Measurements from ENCODE around the gene LRTM1. TPM values are rescaled to one million over a fixed set of nuclear protein-coding genes. Genes with fewer than 3 reads are reported as not detected.

Gene LRTM1
- total RNA-seq, 5 donors from 2014 or later (not counting 1 experiment from before 2014, with no cell fraction given) = not detected

- peaks cover 0 to 12% (median 6%) of the 10 kb centered on the region in 3 donors for H3K9me3 Mint-ChIP-seq
These were observed 36.3 kb downstream of the LRTM1 start for GRCh38 chr3:54891540-54891897.

DNA sequence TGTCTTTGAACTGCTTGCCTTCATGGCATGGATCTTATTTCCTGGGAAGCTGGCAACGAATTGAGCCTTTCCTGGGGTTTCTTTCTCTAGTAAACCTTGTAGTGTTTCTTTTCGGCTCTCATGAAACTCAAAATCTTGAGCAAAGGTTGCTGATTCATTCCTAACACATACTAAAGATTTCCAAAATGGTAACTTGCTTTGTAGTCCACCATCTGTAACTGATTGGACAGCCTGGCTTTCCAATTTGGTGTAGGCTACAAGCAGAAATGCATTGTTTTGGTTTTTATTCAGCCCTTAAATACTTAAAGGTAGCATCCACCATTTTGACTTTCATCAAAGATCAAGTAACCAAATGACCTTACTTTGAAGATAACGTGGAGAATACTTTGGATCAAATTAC is 38.1 kb downstream of the LRTM1 start:
- POLR2A ChIA-PET = interaction anchor here in 1 of 2 donors (0.5 kb wide), 1 partner anchor 237 kb away, joined by 5 read pairs; no protein-coding TSS in a partner anchor
- ATAC-seq (replicated peaks in 1 of 4) (no peak), DNase-seq (no peak)
- Mint-ChIP-seq H3K27ac (no peak overlapping the region), H3K4me3 (no peak overlapping the region), H3K36me3 (no peaks in the 10 kb centered on the region), H3K4me1 (no peaks in the 10 kb centered on the region), H3K27me3 (no peaks in the 10 kb centered on the region), H3K9me3 (peaks cover 0 to 6% (median 6%) of the 10 kb centered on the region in 3 donors)
- Histone ChIP-seq H3K9me3 (no peaks in the 10 kb centered on the region), H3K27ac (ENCODE audit: low read length) (no peak overlapping the region), H3K27me3 (replicated peaks in 1 of 2; ENCODE audit: control insufficient read depth in 2 of 2, extremely low read depth in 1 of 2, insufficient read depth in 2 of 2, low read length in 1 of 2) (no peaks in the 10 kb centered on the region), H3K4me3 (ENCODE audit: control insufficient read depth in 1 of 2, extremely low read depth in 1 of 2, low read length in 1 of 2) (no peak overlapping the region), H3K36me3 (ENCODE audit: control insufficient read depth in 2 of 2, extremely low read depth in 1 of 2, insufficient read depth in 1 of 2, low read length in 1 of 2) (no peaks in the 10 kb centered on the region), H3K4me1 (ENCODE audit: control insufficient read depth in 1 of 2, extremely low read depth in 1 of 2, insufficient read depth in 2 of 2, low read length in 2 of 2) (no peaks in the 10 kb centered on the region)
- WGBS (ENCODE audit: insufficient coverage) = 83% methylated on average over 1 of the region's 3 CpGs
- CTCF ChIA-PET = no interaction called here

More at GRCh38 chr3:54891540-54891897, 36.3 kb downstream of the LRTM1 start:
- DNase-seq = no peak
- ChIA-PET POLR2A (no interaction called here), CTCF (no interaction called here)
- H3K27ac Mint-ChIP-seq = no peak overlapping the region
- Histone ChIP-seq H3K4me1 (ENCODE audit: control insufficient read depth in 1 of 2, extremely low read depth in 1 of 2, insufficient read depth in 2 of 2, low read length in 2 of 2) (no peaks in the 10 kb centered on the region), H3K9me3 (no peaks in the 10 kb centered on the region), H3K4me3 (ENCODE audit: control insufficient read depth in 1 of 2, extremely low read depth in 1 of 2, low read length in 1 of 2) (no peak overlapping the region), H3K36me3 (ENCODE audit: control insufficient read depth in 2 of 2, extremely low read depth in 1 of 2, insufficient read depth in 1 of 2, low read length in 1 of 2) (no peaks in the 10 kb centered on the region), H3K27ac (ENCODE audit: low read length) (no peak overlapping the region), H3K27me3 (replicated peaks in 1 of 2; ENCODE audit: control insufficient read depth in 2 of 2, extremely low read depth in 1 of 2, insufficient read depth in 2 of 2, low read length in 1 of 2) (no peaks in the 10 kb centered on the region)
- 53% methylated on average over 3 of the region's 5 CpGs for WGBS (ENCODE audit: insufficient coverage)
- H3K36me3 Mint-ChIP-seq = no peaks in the 10 kb centered on the region
- no peak for ATAC-seq (replicated peaks in 1 of 4)
- no peak overlapping the region for H3K4me3 Mint-ChIP-seq
- H3K27me3 Mint-ChIP-seq = no peaks in the 10 kb centered on the region
- no peaks in the 10 kb centered on the region for H3K4me1 Mint-ChIP-seq

DNA sequence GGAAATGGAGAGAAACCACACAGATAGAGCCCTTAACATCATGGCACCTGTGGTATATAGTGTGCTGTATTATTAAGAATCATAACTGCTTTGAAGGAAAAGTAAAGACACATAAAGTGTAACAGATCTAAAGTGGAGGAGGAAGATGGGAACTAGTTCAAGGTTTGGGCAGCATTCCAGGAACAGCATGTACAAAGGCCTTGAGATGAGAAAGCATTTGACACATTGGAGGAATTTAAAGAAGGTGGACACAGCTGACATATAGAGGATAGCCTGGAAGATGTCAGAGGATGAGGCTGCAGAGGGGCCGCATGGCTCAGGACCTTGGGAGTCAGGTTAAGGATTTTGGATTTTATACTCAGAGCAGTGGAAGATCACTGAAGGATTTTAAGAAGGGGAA is 39.0 kb downstream of the LRTM1 start:
- WGBS (ENCODE audit: insufficient coverage) = 100% methylated on average over 1 of the region's 1 CpG
- no peaks in the 10 kb centered on the region for H3K4me1 ChIP-seq (ENCODE audit: control insufficient read depth in 1 of 2, extremely low read depth in 1 of 2, insufficient read depth in 2 of 2, low read length in 2 of 2)
- Mint-ChIP-seq H3K4me3 (no peak overlapping the region), H3K27me3 (no peaks in the 10 kb centered on the region), H3K36me3 (no peaks in the 10 kb centered on the region), H3K9me3 (peaks cover 0 to 6% (median 6%) of the 10 kb centered on the region in 3 donors), H3K27ac (no peak overlapping the region), H3K4me1 (no peaks in the 10 kb centered on the region)
- DNase-seq = no peak
- H3K27ac ChIP-seq (ENCODE audit: low read length) = no peak overlapping the region
- ChIA-PET CTCF (interaction anchor here in 1 of 2 donors (0.6 kb wide), 1 partner anchor 11 kb away, joined by 5 read pairs; no protein-coding TSS in a partner anchor), POLR2A (no interaction called here)
- H3K27me3 ChIP-seq (replicated peaks in 1 of 2; ENCODE audit: control insufficient read depth in 2 of 2, extremely low read depth in 1 of 2, insufficient read depth in 2 of 2, low read length in 1 of 2) = no peaks in the 10 kb centered on the region
- no peak for ATAC-seq (replicated peaks in 1 of 4)
- H3K4me3 ChIP-seq (ENCODE audit: control insufficient read depth in 1 of 2, extremely low read depth in 1 of 2, low read length in 1 of 2) = no peak overlapping the region
- no peaks in the 10 kb centered on the region for H3K36me3 ChIP-seq (ENCODE audit: control insufficient read depth in 2 of 2, extremely low read depth in 1 of 2, insufficient read depth in 1 of 2, low read length in 1 of 2)
- H3K9me3 ChIP-seq = no peaks in the 10 kb centered on the region

DNA sequence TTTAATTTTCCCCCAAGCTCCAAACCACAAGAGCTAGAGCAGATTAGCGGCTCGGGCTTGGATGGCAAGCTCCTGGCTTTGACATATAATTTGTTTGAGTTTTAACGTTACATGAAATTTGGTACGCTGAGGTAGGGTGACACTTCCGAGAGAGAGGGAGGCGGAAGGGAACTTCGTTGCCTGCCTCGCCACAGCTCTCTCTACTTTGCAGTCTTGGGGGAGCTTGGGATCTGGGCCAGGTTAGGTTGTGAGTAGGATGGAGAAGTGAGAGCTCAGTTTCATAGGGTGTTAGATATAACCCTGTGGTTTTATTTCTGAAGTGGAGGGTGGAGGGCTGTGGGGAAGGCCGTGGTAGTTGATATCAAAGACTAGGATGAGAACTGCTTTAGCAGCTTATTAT is 39.7 kb downstream of the LRTM1 start:
- Mint-ChIP-seq H3K27ac (no peak overlapping the region), H3K27me3 (no peaks in the 10 kb centered on the region), H3K4me3 (no peak overlapping the region), H3K4me1 (no peaks in the 10 kb centered on the region), H3K36me3 (no peaks in the 10 kb centered on the region), H3K9me3 (peaks cover 0 to 9% (median 6%) of the 10 kb centered on the region in 3 donors)
- 95% methylated on average over 6 of the region's 9 CpGs for WGBS (ENCODE audit: insufficient coverage)
- ChIA-PET CTCF (interaction anchor here in 1 of 2 donors (0.6 kb wide), 1 partner anchor 11 kb away, joined by 5 read pairs; no protein-coding TSS in a partner anchor), POLR2A (no interaction called here)
- no peak overlapping the region for H3K27ac ChIP-seq (ENCODE audit: low read length)
- no peaks in the 10 kb centered on the region for H3K4me1 ChIP-seq (ENCODE audit: control insufficient read depth in 1 of 2, extremely low read depth in 1 of 2, insufficient read depth in 2 of 2, low read length in 2 of 2)
- H3K9me3 ChIP-seq = no peaks in the 10 kb centered on the region
- H3K36me3 ChIP-seq (ENCODE audit: control insufficient read depth in 2 of 2, extremely low read depth in 1 of 2, insufficient read depth in 1 of 2, low read length in 1 of 2) = no peaks in the 10 kb centered on the region
- ATAC-seq (replicated peaks in 1 of 4) (no peak), DNase-seq (no peak)
- H3K27me3 ChIP-seq (replicated peaks in 1 of 2; ENCODE audit: control insufficient read depth in 2 of 2, extremely low read depth in 1 of 2, insufficient read depth in 2 of 2, low read length in 1 of 2) = no peaks in the 10 kb centered on the region
- H3K4me3 ChIP-seq (ENCODE audit: control insufficient read depth in 1 of 2, extremely low read depth in 1 of 2, low read length in 1 of 2) = no peak overlapping the region

- no peaks in the 10 kb centered on the region for H3K9me3 ChIP-seq
- H3K27ac ChIP-seq (ENCODE audit: low read length) = no peak overlapping the region
- no peaks in the 10 kb centered on the region for H3K4me1 ChIP-seq (ENCODE audit: control insufficient read depth in 1 of 2, extremely low read depth in 1 of 2, insufficient read depth in 2 of 2, low read length in 2 of 2)
- no peaks in the 10 kb centered on the region for H3K27me3 Mint-ChIP-seq
- DNase-seq (no peak), ATAC-seq (replicated peaks in 1 of 4) (no peak)
- H3K27ac Mint-ChIP-seq = no peak overlapping the region
- H3K36me3 ChIP-seq (ENCODE audit: control insufficient read depth in 2 of 2, extremely low read depth in 1 of 2, insufficient read depth in 1 of 2, low read length in 1 of 2) = no peaks in the 10 kb centered on the region
- no CpG with 5 or more reads among the region's 3 CpGs for WGBS (ENCODE audit: insufficient coverage)
- no peaks in the 10 kb centered on the region for H3K27me3 ChIP-seq (replicated peaks in 1 of 2; ENCODE audit: control insufficient read depth in 2 of 2, extremely low read depth in 1 of 2, insufficient read depth in 2 of 2, low read length in 1 of 2)
- H3K36me3 Mint-ChIP-seq = no peaks in the 10 kb centered on the region
- ChIA-PET POLR2A (no interaction called here), CTCF (no interaction called here)
- peaks cover 0 to 3% (median 0%) of the 10 kb centered on the region in 3 donors for H3K9me3 Mint-ChIP-seq
- H3K4me3 Mint-ChIP-seq = no peak overlapping the region
- H3K4me1 Mint-ChIP-seq = no peaks in the 10 kb centered on the region
- no peak overlapping the region for H3K4me3 ChIP-seq (ENCODE audit: control insufficient read depth in 1 of 2, extremely low read depth in 1 of 2, low read length in 1 of 2)
These were observed 45.6 kb downstream of the LRTM1 start for GRCh38 chr3:54882129-54882833.

DNA sequence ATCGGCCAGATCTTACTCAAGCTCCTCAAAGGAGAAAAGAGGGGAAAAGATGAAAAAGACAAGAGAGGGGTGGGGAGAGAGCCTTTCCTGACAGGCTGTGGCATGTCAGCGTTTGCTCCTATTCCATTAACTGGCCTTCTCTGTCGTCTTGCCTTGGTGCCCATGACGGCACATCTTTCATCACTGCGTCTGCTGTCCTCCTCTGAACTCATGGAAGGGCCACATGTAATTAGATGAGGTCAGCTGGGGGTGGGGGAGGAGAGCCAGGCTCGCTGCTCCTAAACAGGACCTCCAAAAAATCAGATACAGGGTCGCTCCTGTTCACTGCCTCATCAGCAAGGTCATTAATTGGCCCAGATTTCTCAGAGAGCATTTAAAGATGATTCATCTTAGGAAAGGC is 49.7 kb downstream of the LRTM1 start:
- peaks cover 0 to 3% (median 0%) of the 10 kb centered on the region in 3 donors for H3K9me3 Mint-ChIP-seq
- H3K36me3 ChIP-seq (ENCODE audit: control insufficient read depth in 2 of 2, extremely low read depth in 1 of 2, insufficient read depth in 1 of 2, low read length in 1 of 2) = no peaks in the 10 kb centered on the region
- H3K4me1 ChIP-seq (ENCODE audit: control insufficient read depth in 1 of 2, extremely low read depth in 1 of 2, insufficient read depth in 2 of 2, low read length in 2 of 2) = no peaks in the 10 kb centered on the region
- DNase-seq (no peak), ATAC-seq (replicated peaks in 1 of 4) (no peak)
- H3K27me3 ChIP-seq (replicated peaks in 1 of 2; ENCODE audit: control insufficient read depth in 2 of 2, extremely low read depth in 1 of 2, insufficient read depth in 2 of 2, low read length in 1 of 2) = no peaks in the 10 kb centered on the region
- no peaks in the 10 kb centered on the region for H3K4me1 Mint-ChIP-seq
- H3K36me3 Mint-ChIP-seq = no peaks in the 10 kb centered on the region
- H3K9me3 ChIP-seq = no peaks in the 10 kb centered on the region
- no peak overlapping the region for H3K27ac Mint-ChIP-seq
- H3K27ac ChIP-seq (ENCODE audit: low read length) = no peak overlapping the region
- H3K4me3 Mint-ChIP-seq = no peak overlapping the region
- POLR2A ChIA-PET = no interaction called here
- 67% methylated on average over 5 of the region's 7 CpGs for WGBS (ENCODE audit: insufficient coverage)
- peaks cover 0 to 4% of the 10 kb centered on the region in 2 donors for H3K27me3 Mint-ChIP-seq
- CTCF ChIA-PET = no interaction called here
- no peak overlapping the region for H3K4me3 ChIP-seq (ENCODE audit: control insufficient read depth in 1 of 2, extremely low read depth in 1 of 2, low read length in 1 of 2)

All from T-cell (primary cell).